ENCODE results near the gene CPED1. TPM values are rescaled to one million over a fixed set of nuclear protein-coding genes. Genes with fewer than 3 reads are reported as not detected.

Gene CPED1
- total RNA-seq, 1 experiment from 2014 or later = 0.44 TPM

GRCh38 chr7:121079425-121080169 is 91.1 kb downstream of the CPED1 start (continued):
- TF ChIP-seq E2F4 (CRISPR knock-in tag; IDR thresholded peaks at IDR 0.05; ENCODE audit: borderline replicate concordance, low read depth) (no peak), CDX4 (CRISPR knock-in tag; IDR thresholded peaks at IDR 0.05; ENCODE audit: borderline replicate concordance) (no peak), SMAD3 (CRISPR knock-in tag; IDR thresholded peaks at IDR 0.05; ENCODE audit: borderline replicate concordance) (no peak), ATF1 (CRISPR knock-in tag; IDR thresholded peaks at IDR 0.05) (no peak)

GRCh38 chr7:121080257-121080912 is 91.9 kb downstream of the CPED1 start:
- DNase-seq (ENCODE audit: low spot score) = no peak
- CTCF ChIA-PET = interaction anchor here (4.1 kb wide), 1 partner anchor 93 kb away, joined by 50 read pairs; the partner anchor contains the start of gene CPED1
- H3K27me3 Mint-ChIP-seq (ENCODE audit: low read depth) = no peaks in the 10 kb centered on the region
- no peak for TF ChIP-seq FOXP1 (CRISPR knock-in tag; IDR thresholded peaks at IDR 0.05; ENCODE audit: borderline replicate concordance)
- TF ChIP-seq AR (CRISPR knock-in tag; IDR thresholded peaks at IDR 0.05) = no peak
- no peak for TF ChIP-seq ZBTB21 (CRISPR knock-in tag; IDR thresholded peaks at IDR 0.05; ENCODE audit: borderline replicate concordance)
- no peak for TF ChIP-seq ETV6 (CRISPR knock-in tag; IDR thresholded peaks at IDR 0.05)
- TF ChIP-seq JUN (CRISPR knock-in tag; IDR thresholded peaks at IDR 0.05) = no peak
- TF ChIP-seq ARID4B (CRISPR knock-in tag; IDR thresholded peaks at IDR 0.05; ENCODE audit: borderline replicate concordance) = no peak
- no peak for TF ChIP-seq JAZF1 (CRISPR knock-in tag; IDR thresholded peaks at IDR 0.05)
- TF ChIP-seq, protein P1, sequence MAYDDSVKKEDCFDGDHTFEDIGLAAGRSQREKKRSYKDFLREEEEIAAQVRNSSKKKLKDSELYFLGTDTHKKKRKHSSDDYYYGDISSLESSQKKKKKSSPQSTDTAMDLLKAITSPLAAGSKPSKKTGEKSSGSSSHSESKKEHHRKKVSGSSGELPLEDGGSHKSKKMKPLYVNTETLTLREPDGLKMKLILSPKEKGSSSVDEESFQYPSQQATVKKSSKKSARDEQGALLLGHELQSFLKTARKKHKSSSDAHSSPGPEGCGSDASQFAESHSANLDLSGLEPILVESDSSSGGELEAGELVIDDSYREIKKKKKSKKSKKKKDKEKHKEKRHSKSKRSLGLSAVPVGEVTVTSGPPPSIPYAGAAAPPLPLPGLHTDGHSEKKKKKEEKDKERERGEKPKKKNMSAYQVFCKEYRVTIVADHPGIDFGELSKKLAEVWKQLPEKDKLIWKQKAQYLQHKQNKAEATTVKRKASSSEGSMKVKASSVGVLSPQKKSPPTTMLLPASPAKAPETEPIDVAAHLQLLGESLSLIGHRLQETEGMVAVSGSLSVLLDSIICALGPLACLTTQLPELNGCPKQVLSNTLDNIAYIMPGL (CRISPR knock-in tag; IDR thresholded peaks at IDR 0.05) = no peak
- no peak for TF ChIP-seq NFYB (CRISPR knock-in tag; conservative IDR thresholded peaks at IDR 0.05; ENCODE audit: low read depth)
- no peak for TF ChIP-seq ZNF416 (CRISPR knock-in tag; IDR thresholded peaks at IDR 0.05)
- TF ChIP-seq, protein P2, sequence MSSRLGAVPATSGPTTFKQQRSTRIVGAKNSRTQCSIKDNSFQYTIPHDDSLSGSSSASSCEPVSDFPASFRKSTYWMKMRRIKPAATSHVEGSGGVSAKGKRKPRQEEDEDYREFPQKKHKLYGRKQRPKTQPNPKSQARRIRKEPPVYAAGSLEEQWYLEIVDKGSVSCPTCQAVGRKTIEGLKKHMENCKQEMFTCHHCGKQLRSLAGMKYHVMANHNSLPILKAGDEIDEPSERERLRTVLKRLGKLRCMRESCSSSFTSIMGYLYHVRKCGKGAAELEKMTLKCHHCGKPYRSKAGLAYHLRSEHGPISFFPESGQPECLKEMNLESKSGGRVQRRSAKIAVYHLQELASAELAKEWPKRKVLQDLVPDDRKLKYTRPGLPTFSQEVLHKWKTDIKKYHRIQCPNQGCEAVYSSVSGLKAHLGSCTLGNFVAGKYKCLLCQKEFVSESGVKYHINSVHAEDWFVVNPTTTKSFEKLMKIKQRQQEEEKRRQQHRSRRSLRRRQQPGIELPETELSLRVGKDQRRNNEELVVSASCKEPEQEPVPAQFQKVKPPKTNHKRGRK (CRISPR knock-in tag; IDR thresholded peaks at IDR 0.05; ENCODE audit: borderline replicate concordance) = no peak
- TF ChIP-seq ZNF423 (CRISPR knock-in tag; IDR thresholded peaks at IDR 0.05) = no peak
- TF ChIP-seq ZNF232 (CRISPR knock-in tag; IDR thresholded peaks at IDR 0.05) = no peak
- no peak for TF ChIP-seq ESRRA (CRISPR knock-in tag; IDR thresholded peaks at IDR 0.05; ENCODE audit: borderline replicate concordance)
- TF ChIP-seq GTF2I (CRISPR knock-in tag; conservative IDR thresholded peaks at IDR 0.05) = no peak
- TF ChIP-seq FOXK1 (CRISPR knock-in tag; IDR thresholded peaks at IDR 0.05) = no peak
- TF ChIP-seq ZNF121 (CRISPR knock-in tag; IDR thresholded peaks at IDR 0.05) = no peak

More at GRCh38 chr7:121080257-121080912, 91.9 kb downstream of the CPED1 start:
- no peaks in the 10 kb centered on the region for H3K4me1 Mint-ChIP-seq
- H3K27ac Mint-ChIP-seq = no peak overlapping the region
- no peak overlapping the region for H3K4me3 Mint-ChIP-seq
- POLR2A ChIA-PET = no interaction called here
- ATAC-seq = no peak
- no peaks in the 10 kb centered on the region for H3K9me3 Mint-ChIP-seq
- no peaks in the 10 kb centered on the region for H3K36me3 Mint-ChIP-seq

Data from WTC11 (cell line).